Right lobe of liver (tissue), 4 donors: ENCODE measurements around the gene ANKDD1A.

Experiments
- POLR2A ChIP-seq: fragments of 450-650 bp; IDR thresholded peaks from one replicate; pipeline ENCODE4 v1.6.1; 2017; ENCODE audit warnings: antibody characterized with exemption, mild to moderate bottlenecking
- TF ChIP-seq, protein P1 (sequence below), 4 donors: fragments of 200-600 bp in 3 of 4; fragments of 450-650 bp in 1 of 4; IDR thresholded peaks; one replicate each; pipeline versions ENCODE4 v1.5.1 to v1.8.0; 2016 to 2022; ENCODE audit warnings: antibody characterized with exemption in 4 of 4, mild to moderate bottlenecking in 2 of 4
- donor health status: DM: no; HTN: no; CAD: no.
- donor health status: DM: no; HTN: no; CAD: no.
- donor health status: DM: no; HTN: yes; CAD: no.

DNA sequence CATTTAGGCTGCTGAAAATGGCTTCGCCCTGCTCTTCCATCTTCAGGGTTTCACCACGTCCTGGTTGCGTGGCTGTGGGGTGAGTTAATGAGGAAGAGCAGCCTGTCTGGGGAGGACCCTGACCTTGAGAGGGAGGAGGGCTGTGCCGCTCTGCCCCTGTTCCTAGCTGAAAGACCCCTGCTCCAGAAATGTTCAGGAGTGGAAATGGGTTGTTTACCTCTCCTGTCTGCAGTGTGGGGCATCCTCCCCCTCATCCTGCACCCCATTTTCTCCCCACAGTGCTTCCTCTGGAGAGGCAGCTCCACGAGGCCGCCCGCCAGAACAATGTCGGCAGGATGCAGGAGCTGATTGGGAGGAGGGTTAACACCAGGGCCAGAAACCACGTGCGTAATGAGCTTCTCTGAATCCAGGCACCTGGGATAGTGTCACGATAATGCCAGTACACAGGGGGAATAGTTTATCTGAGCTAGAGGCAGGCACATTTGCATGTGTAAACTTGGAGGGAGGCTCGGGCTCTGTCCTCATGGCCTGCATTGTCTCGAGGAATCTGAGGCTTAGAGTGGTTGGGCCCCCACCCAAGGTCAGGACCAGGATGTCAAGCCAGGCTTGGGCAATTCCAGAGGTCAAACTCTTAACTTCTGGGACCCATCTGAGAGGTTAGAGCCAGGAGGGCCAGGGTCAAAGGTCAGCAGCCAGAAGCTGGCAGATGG lies 4.0 kb downstream of the ANKDD1A start:
- TF ChIP-seq, protein P1, sequence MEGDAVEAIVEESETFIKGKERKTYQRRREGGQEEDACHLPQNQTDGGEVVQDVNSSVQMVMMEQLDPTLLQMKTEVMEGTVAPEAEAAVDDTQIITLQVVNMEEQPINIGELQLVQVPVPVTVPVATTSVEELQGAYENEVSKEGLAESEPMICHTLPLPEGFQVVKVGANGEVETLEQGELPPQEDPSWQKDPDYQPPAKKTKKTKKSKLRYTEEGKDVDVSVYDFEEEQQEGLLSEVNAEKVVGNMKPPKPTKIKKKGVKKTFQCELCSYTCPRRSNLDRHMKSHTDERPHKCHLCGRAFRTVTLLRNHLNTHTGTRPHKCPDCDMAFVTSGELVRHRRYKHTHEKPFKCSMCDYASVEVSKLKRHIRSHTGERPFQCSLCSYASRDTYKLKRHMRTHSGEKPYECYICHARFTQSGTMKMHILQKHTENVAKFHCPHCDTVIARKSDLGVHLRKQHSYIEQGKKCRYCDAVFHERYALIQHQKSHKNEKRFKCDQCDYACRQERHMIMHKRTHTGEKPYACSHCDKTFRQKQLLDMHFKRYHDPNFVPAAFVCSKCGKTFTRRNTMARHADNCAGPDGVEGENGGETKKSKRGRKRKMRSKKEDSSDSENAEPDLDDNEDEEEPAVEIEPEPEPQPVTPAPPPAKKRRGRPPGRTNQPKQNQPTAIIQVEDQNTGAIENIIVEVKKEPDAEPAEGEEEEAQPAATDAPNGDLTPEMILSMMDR (IDR thresholded peaks at IDR 0.05), result no peak
- TF ChIP-seq POLR2A, result no peak
